Measurements from ENCODE around the gene AXDND1.

The AXDND1 gene

DNA sequence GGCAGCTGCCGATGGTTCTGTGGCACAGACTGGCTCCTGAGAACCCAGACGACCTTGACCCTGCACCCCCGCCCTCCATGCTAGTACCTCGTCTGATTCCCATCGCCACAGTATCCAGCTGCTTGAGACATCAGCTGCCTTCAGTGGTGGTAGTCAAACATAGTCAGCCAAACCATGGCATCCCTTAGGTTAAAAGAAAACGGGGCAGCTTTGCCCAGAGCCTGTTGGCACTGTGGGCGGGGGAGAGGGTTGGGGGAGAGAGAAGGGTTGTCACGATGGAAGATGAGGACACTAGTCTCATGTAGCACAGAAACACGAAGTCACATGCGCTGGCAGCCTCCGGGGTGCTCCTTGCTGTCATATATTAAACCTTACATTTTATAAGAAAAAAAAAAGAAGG, 224.9 kb downstream of the AXDND1 start:
- H3K27me3 ChIP-seq (ENCODE audit: insufficient read depth, low read length, poor library complexity): no peaks in the 10 kb centered on the region
- no peak overlapping the region for H3K4me3 ChIP-seq (ENCODE audit: low read depth in 1 of 2, low read length in 2 of 2)
- H3K36me3 ChIP-seq (ENCODE audit: insufficient read depth, low read length): no peaks in the 10 kb centered on the region
- no peak overlapping the region for H3K4me2 ChIP-seq (ENCODE audit: insufficient read depth, low read length)
- TF ChIP-seq, protein P1, sequence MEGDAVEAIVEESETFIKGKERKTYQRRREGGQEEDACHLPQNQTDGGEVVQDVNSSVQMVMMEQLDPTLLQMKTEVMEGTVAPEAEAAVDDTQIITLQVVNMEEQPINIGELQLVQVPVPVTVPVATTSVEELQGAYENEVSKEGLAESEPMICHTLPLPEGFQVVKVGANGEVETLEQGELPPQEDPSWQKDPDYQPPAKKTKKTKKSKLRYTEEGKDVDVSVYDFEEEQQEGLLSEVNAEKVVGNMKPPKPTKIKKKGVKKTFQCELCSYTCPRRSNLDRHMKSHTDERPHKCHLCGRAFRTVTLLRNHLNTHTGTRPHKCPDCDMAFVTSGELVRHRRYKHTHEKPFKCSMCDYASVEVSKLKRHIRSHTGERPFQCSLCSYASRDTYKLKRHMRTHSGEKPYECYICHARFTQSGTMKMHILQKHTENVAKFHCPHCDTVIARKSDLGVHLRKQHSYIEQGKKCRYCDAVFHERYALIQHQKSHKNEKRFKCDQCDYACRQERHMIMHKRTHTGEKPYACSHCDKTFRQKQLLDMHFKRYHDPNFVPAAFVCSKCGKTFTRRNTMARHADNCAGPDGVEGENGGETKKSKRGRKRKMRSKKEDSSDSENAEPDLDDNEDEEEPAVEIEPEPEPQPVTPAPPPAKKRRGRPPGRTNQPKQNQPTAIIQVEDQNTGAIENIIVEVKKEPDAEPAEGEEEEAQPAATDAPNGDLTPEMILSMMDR (IDR thresholded peaks at IDR 0.05; ENCODE audit: borderline replicate concordance, extremely low read depth, low read length, poor library complexity, severe bottlenecking): no peak
- TF ChIP-seq EZH2 (IDR thresholded peaks at IDR 0.05; ENCODE audit: borderline replicate concordance, low read depth, low read length, severe bottlenecking): no peak
- H4K20me1 ChIP-seq (ENCODE audit: insufficient read depth, low read length): no peaks in the 10 kb centered on the region
- no peak for DNase-seq
- no peak overlapping the region for H2AFZ ChIP-seq (ENCODE audit: low read depth, low read length)
- no peak for ATAC-seq (ENCODE audit: insufficient read depth, low read depth)
- H3K27ac ChIP-seq (ENCODE audit: low read length): no peak overlapping the region
- H3K4me1 ChIP-seq (ENCODE audit: insufficient read depth, low read length): no peaks in the 10 kb centered on the region
- no peaks in the 10 kb centered on the region for H3K79me2 ChIP-seq (ENCODE audit: insufficient read depth, low read length)
- H3K9ac ChIP-seq (ENCODE audit: low read depth, low read length): no peak overlapping the region
- no peaks in the 10 kb centered on the region for H3K9me3 ChIP-seq (ENCODE audit: insufficient read depth, low read length, severe bottlenecking)

DNA sequence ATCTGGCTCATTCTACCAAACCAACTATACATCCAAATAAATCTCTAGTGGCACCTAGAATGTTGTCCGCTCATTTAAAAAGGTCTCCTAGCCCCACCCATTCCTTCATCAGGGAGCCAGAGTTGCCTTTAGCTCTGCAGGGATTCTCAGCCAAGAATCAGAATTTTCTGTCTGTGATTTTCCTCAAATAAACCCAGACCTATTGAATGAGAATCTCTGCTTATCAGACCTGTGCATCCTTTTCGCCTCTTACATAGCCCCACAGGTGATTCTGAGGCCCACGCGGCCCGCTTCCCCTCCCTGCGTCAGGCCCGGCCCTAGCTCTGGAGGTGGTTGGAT, 225.5 kb downstream of the AXDND1 start:
- ATAC-seq (ENCODE audit: insufficient read depth, low read depth): no peak
- no peak for DNase-seq
- no peak overlapping the region for H3K9ac ChIP-seq (ENCODE audit: low read depth, low read length)
- H3K4me3 ChIP-seq (ENCODE audit: low read depth in 1 of 2, low read length in 2 of 2): no peak overlapping the region
- TF ChIP-seq, protein P1 (IDR thresholded peaks at IDR 0.05; ENCODE audit: borderline replicate concordance, extremely low read depth, low read length, poor library complexity, severe bottlenecking): no peak
- TF ChIP-seq EZH2 (IDR thresholded peaks at IDR 0.05; ENCODE audit: borderline replicate concordance, low read depth, low read length, severe bottlenecking): no peak
- H2AFZ ChIP-seq (ENCODE audit: low read depth, low read length): no peak overlapping the region
- H3K79me2 ChIP-seq (ENCODE audit: insufficient read depth, low read length): no peaks in the 10 kb centered on the region
- H3K27ac ChIP-seq (ENCODE audit: low read length): no peak overlapping the region
- no peaks in the 10 kb centered on the region for H3K27me3 ChIP-seq (ENCODE audit: insufficient read depth, low read length, poor library complexity)
- no peaks in the 10 kb centered on the region for H3K4me1 ChIP-seq (ENCODE audit: insufficient read depth, low read length)
- no peak overlapping the region for H3K4me2 ChIP-seq (ENCODE audit: insufficient read depth, low read length)
- no peaks in the 10 kb centered on the region for H3K36me3 ChIP-seq (ENCODE audit: insufficient read depth, low read length)
- no peaks in the 10 kb centered on the region for H4K20me1 ChIP-seq (ENCODE audit: insufficient read depth, low read length)
- H3K9me3 ChIP-seq (ENCODE audit: insufficient read depth, low read length, severe bottlenecking): no peaks in the 10 kb centered on the region

DNA sequence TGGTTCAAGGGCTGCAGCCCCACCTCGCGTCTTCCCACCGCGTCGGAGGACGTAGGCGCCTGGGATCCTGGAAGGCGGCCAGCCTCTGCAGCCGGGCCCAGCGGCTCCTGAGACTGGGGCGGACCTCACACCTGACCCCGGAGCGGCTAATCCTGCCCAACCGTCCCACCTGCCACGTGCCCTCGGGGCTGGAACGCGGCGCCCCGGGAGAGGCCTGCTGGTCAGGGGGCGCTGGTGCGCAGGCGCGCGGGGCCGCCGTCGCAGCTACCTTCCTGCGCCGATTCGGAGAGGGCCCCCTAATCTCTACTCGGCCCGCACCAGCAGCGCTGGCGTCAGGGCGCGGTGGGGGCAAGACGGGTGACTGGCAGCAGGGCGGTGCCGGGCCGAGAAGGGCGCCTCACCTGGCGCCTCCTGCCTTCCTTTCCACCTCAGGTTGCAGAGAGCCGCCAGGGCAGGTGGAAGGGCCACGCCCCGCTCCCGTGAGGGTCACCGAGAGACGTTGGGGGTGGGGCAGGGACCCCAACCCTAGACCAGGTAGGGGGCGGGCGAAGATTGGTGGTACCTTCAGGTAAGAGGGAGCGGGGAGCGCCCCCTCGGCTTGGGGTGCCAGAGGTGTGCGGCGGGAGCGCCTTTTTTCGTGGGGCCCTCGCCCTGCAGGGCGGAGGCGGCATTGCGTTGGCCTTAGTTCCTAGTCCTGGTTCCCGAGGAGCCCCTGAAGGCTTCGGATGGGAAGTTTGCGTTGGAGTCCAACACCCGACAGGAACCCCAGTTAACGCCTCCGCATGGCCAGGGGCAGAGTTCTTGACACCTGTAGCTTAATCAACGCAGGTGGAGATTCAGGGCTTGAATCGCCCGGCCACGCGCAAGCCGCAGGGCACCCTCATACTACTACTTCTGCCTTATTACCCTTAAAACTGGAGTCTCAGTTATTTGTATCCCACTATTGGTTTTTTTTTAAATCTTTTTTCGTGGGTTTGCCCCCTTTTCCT, 226.1 kb downstream of the AXDND1 start, which contains the start of gene TDRD5:
Gene TDRD5 (plus strand): TSS at position 241 of the 989 bp plus-strand sequence. CDS start 784 bp downstream, outside the sequence.
- Histone ChIP-seq H3K9me3 (ENCODE audit: insufficient read depth, low read length, severe bottlenecking) (no peaks in the 10 kb centered on the region), H3K4me1 (ENCODE audit: insufficient read depth, low read length) (no peaks in the 10 kb centered on the region), H3K4me2 (ENCODE audit: insufficient read depth, low read length) (no peak within 1 kb of the TSS), H3K27me3 (ENCODE audit: insufficient read depth, low read length, poor library complexity) (peaks cover 5% of the 10 kb centered on the region), H3K4me3 (ENCODE audit: low read depth in 1 of 2, low read length in 2 of 2) (no peak within 1 kb of the TSS), H3K79me2 (ENCODE audit: insufficient read depth, low read length) (no peaks in the 10 kb centered on the region), H2AFZ (ENCODE audit: low read depth, low read length) (no peak within 1 kb of the TSS), H3K9ac (ENCODE audit: low read depth, low read length) (no peak within 1 kb of the TSS), H4K20me1 (ENCODE audit: insufficient read depth, low read length) (no peaks in the 10 kb centered on the region), H3K27ac (ENCODE audit: low read length) (no peak within 1 kb of the TSS), H3K36me3 (ENCODE audit: insufficient read depth, low read length) (no peaks in the 10 kb centered on the region)
- DNase-seq: no peak
- no peak for ATAC-seq (ENCODE audit: insufficient read depth, low read depth)
- no peak for TF ChIP-seq EZH2 (IDR thresholded peaks at IDR 0.05; ENCODE audit: borderline replicate concordance, low read depth, low read length, severe bottlenecking)
- TF ChIP-seq, protein P1 (IDR thresholded peaks at IDR 0.05; ENCODE audit: borderline replicate concordance, extremely low read depth, low read length, poor library complexity, severe bottlenecking): no peak

Data from DND-41 (cell line).